Calu3 (cell line): ENCODE data around the gene ATP13A4. TPM values are rescaled to one million over a fixed set of nuclear protein-coding genes. Genes with fewer than 3 reads are reported as not detected.

Experiments
- BruUV-seq: library from RNA; stranded (reverse); fragments of 400-500 nt; replicated peaks from 2 replicates; lab custom pipeline; 2021; lab: Mats Ljungman, UMichigan
- CTCF ChIA-PET: fragments of 300-600 bp; sonication (Branson Sonifier 250); formaldehyde crosslinking; loops from one replicate; lab custom pipeline; 2022; ENCODE audit warnings: antibody characterized with exemption; lab: Charles Lee
- DNase-seq: peaks from one replicate; pipeline ENCODE4 v3.0.0; 2022
- H3K27ac Mint-ChIP-seq: one replicate; pipeline ENCODE4 v1.8.0; 2022; ENCODE audit warnings: mixed read lengths; ENCODE audit not compliant: unreplicated experiment
- H3K27me3 Mint-ChIP-seq: one replicate; pipeline ENCODE4 v1.8.0; 2022; ENCODE audit warnings: mixed read lengths; ENCODE audit not compliant: unreplicated experiment
- H3K36me3 Mint-ChIP-seq: one replicate; pipeline ENCODE4 v1.8.0; 2022; ENCODE audit warnings: mild to moderate bottlenecking, moderate library complexity, mixed read lengths; ENCODE audit not compliant: insufficient read depth, unreplicated experiment
- H3K4me1 Mint-ChIP-seq: one replicate; pipeline ENCODE4 v1.8.0; 2022; ENCODE audit warnings: mild to moderate bottlenecking, low read depth, mixed read lengths; ENCODE audit not compliant: unreplicated experiment
- H3K4me3 Mint-ChIP-seq: one replicate; pipeline ENCODE4 v1.8.0; 2022; ENCODE audit warnings: mild to moderate bottlenecking, low read depth, moderate library complexity, mixed read lengths; ENCODE audit not compliant: unreplicated experiment
- H3K9me3 Mint-ChIP-seq: one replicate; pipeline ENCODE4 v1.8.0; 2022; ENCODE audit warnings: low read depth, mixed read lengths; ENCODE audit not compliant: unreplicated experiment
- intact Hi-C: fragments of 100-400 bp; cut with micrococcal nuclease; formaldehyde crosslinking; loops from one replicate; pipeline ENCODE4 v1.10.0; 2022; ENCODE audit not compliant: unreplicated experiment
- total RNA-seq: library from RNA; stranded (reverse); gene quantifications from 2 replicates; pipeline ENCODE4 v1.2.3, GENCODE V29; 2022
- TF ChIP-seq, protein P1 (sequence below): fragments of 200-600 bp; IDR thresholded peaks from one replicate; pipeline ENCODE4 v1.8.0; 2022; ENCODE audit warnings: antibody characterized with exemption; ENCODE audit not compliant: unreplicated experiment

Gene ATP13A4
- total RNA-seq, 1 experiment from 2014 or later, result 24.6 TPM

DNA sequence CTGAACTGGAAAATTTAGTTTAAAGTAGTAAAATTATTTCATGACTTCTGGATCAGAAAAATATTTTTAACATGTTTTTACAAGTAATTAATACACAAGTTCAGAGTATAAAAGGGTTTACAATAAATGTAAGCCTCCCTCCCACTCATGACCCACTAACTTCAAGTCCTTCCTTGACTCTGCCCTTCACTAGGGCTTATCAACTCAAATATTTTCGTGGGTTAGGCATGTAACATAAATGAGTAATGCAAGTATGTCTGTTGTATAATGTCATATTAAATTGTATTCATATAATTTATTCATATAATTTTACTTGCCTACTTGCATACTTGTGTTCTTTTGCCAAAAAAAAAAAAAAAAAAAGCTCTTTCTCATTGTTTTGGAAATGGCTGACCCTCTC, 34.9 kb upstream of the ATP13A4 start:
- no TSS peak for BruUV-seq
- intact Hi-C loops, result no loop called here

DNA sequence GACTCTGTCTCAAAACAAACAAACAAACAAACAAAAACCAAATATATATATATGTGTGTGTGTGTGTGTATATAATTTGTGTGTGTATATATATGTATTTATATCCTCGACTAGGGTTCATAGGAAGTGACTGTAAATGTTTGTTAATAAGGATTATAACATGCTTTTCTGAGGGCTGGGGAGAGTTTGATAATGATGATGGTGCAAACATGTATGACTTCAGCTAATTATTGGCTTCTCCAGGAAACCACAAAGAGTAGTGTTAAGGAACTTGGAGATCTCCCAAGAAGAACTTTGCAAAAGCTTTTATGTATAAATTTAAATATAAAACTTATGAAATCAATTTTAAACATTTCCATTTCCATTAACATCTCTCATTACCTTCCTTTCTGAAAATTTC, 34.4 kb upstream of the ATP13A4 start:
- TF ChIP-seq, protein P1, sequence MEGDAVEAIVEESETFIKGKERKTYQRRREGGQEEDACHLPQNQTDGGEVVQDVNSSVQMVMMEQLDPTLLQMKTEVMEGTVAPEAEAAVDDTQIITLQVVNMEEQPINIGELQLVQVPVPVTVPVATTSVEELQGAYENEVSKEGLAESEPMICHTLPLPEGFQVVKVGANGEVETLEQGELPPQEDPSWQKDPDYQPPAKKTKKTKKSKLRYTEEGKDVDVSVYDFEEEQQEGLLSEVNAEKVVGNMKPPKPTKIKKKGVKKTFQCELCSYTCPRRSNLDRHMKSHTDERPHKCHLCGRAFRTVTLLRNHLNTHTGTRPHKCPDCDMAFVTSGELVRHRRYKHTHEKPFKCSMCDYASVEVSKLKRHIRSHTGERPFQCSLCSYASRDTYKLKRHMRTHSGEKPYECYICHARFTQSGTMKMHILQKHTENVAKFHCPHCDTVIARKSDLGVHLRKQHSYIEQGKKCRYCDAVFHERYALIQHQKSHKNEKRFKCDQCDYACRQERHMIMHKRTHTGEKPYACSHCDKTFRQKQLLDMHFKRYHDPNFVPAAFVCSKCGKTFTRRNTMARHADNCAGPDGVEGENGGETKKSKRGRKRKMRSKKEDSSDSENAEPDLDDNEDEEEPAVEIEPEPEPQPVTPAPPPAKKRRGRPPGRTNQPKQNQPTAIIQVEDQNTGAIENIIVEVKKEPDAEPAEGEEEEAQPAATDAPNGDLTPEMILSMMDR, result no peak
- Mint-ChIP-seq H3K4me1 (peaks cover 19% of the 10 kb centered on the region), H3K9me3 (no peaks in the 10 kb centered on the region), H3K27me3 (no peaks in the 10 kb centered on the region), H3K27ac (no peak overlapping the region), H3K4me3 (no peak overlapping the region), H3K36me3 (peaks cover 24% of the 10 kb centered on the region)
- no peak for DNase-seq
- CTCF ChIA-PET, result no interaction called here
- no TSS peak for BruUV-seq
- intact Hi-C loops, result no loop called here

More for the DNA sequence above, 34.9 kb upstream of the ATP13A4 start:
- peaks cover 29% of the 10 kb centered on the region for H3K36me3 Mint-ChIP-seq
- CTCF ChIA-PET, result interaction anchor here (0.6 kb wide), 3 partner anchors 15 to 1895 kb away, joined by 3 read pairs; no protein-coding TSS in a partner anchor
- H3K27me3 Mint-ChIP-seq, result no peaks in the 10 kb centered on the region
- no peak for DNase-seq
- TF ChIP-seq, protein P1, result no peak
- peaks cover 19% of the 10 kb centered on the region for H3K4me1 Mint-ChIP-seq
- H3K27ac Mint-ChIP-seq, result peak overlapping the region; percentile 89
- peak overlapping the region; percentile 47 for H3K4me3 Mint-ChIP-seq
- no peaks in the 10 kb centered on the region for H3K9me3 Mint-ChIP-seq

DNA sequence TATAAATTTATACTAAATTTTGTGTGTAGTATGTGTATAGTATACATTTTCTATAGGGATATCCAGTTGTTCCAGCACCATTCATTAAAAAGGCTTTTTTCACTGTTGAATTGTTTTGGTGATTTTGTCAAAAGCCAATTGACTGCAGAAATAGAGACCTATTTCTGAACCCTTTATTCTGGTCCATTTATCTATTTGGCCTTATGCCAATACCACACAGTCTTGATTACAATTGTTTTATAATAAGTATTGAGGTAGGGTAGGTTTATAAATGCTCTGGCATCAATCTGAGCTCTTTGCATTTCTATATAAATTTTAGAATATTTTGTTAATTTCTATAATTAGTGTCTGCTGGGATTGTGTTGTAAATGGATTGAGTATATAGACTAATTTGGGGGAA, 31.8 kb upstream of the ATP13A4 start:
- TF ChIP-seq, protein P1, result no peak
- Mint-ChIP-seq H3K36me3 (peaks cover 6% of the 10 kb centered on the region), H3K9me3 (no peaks in the 10 kb centered on the region), H3K27ac (no peak overlapping the region), H3K4me1 (peaks cover 11% of the 10 kb centered on the region), H3K27me3 (no peaks in the 10 kb centered on the region), H3K4me3 (no peak overlapping the region)
- no peak for DNase-seq
- intact Hi-C loops, result no loop called here
- no TSS peak for BruUV-seq
- CTCF ChIA-PET, result no interaction called here

DNA sequence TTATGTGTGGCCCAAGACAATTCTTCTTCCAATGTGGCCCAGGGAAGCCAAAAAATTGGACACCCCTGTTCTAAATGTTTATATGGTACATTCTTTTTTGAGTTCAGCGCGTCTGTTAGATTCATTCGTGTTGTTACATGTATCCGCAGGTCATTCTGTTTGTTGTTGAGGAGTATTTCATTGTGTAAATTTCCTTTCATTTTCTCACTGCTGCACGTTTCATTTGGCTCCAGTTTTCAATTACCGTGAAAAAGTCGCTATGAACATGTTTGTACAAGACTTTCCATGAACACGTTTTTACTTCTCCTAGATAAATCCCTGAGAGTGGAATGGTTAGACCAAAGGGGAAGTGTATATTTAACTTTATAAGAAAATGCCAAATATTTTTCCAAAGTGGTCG, 30.8 kb upstream of the ATP13A4 start:
- CTCF ChIA-PET, result no interaction called here
- no peak overlapping the region for H3K4me3 Mint-ChIP-seq

More for the DNA sequence above, 30.8 kb upstream of the ATP13A4 start:
- BruUV-seq, result no TSS peak
- Mint-ChIP-seq H3K9me3 (no peaks in the 10 kb centered on the region), H3K36me3 (peaks cover 6% of the 10 kb centered on the region), H3K27me3 (no peaks in the 10 kb centered on the region), H3K27ac (no peak overlapping the region), H3K4me1 (peaks cover 11% of the 10 kb centered on the region)
- DNase-seq, result no peak
- intact Hi-C loops, result no loop called here
- TF ChIP-seq, protein P1, result no peak
